RWPE1 (cell line): ENCODE measurements around the gene MAGEA3.
"Not testable (repeated sequence)": the region's sequence is repeated elsewhere in the genome, so short reads cannot be mapped to it uniquely, and the experiment has no call there.

Experiments used
- CTCF ChIA-PET: fragments of 350-600 bp; sonication (Branson Sonifier 250); formaldehyde crosslinking; extraction: SDS; loops from one replicate; lab custom pipeline; 2021; lab: Yijun Ruan, JAX
- POLR2A ChIA-PET: fragments of 400-600 bp; formaldehyde crosslinking; extraction: SDS; loops from one replicate; lab custom pipeline; 2020; ENCODE audit warnings: antibody characterized with exemption; ENCODE audit not compliant: low non-redundant PET; lab: Yijun Ruan, JAX
- DNase-seq: peaks from one replicate; pipeline ENCODE4 v3.0.0; 2012; ENCODE audit warnings: low spot score
- H3K27ac ChIP-seq: fragments of 450-650 bp; 2 replicates; pipeline ENCODE4 v1.5.1; 2017
- TF ChIP-seq, protein P1 (sequence below): fragments of 450-650 bp; conservative IDR thresholded peaks from 2 replicates; pipeline ENCODE4 v1.5.1; 2017; ENCODE audit warnings: low read depth, mild to moderate bottlenecking

MAGEA3 gene

DNA sequence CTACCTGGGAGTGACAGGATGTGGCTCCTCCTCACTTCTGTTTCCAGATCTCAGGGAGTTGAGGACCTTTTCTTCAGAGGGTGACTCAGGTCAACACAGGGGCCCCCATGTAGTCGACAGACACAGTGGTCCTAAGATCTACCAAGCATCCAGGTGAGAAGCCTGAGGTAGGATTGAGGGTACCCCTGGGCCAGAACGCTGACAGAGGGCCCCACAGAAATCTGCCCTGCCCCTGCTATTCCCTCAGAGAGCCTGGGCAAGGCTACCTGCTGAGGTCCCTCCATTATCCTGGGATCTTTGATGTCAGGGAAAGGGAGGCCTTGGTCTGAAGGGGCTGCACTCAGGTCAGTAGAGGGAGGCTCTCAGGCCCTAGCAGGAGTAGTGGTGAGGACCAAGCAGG lies 36.5 kb downstream of the MAGEA3 start:
- CTCF ChIA-PET, result no interaction called here
- TF ChIP-seq, protein P1, sequence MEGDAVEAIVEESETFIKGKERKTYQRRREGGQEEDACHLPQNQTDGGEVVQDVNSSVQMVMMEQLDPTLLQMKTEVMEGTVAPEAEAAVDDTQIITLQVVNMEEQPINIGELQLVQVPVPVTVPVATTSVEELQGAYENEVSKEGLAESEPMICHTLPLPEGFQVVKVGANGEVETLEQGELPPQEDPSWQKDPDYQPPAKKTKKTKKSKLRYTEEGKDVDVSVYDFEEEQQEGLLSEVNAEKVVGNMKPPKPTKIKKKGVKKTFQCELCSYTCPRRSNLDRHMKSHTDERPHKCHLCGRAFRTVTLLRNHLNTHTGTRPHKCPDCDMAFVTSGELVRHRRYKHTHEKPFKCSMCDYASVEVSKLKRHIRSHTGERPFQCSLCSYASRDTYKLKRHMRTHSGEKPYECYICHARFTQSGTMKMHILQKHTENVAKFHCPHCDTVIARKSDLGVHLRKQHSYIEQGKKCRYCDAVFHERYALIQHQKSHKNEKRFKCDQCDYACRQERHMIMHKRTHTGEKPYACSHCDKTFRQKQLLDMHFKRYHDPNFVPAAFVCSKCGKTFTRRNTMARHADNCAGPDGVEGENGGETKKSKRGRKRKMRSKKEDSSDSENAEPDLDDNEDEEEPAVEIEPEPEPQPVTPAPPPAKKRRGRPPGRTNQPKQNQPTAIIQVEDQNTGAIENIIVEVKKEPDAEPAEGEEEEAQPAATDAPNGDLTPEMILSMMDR, result no peak

DNA sequence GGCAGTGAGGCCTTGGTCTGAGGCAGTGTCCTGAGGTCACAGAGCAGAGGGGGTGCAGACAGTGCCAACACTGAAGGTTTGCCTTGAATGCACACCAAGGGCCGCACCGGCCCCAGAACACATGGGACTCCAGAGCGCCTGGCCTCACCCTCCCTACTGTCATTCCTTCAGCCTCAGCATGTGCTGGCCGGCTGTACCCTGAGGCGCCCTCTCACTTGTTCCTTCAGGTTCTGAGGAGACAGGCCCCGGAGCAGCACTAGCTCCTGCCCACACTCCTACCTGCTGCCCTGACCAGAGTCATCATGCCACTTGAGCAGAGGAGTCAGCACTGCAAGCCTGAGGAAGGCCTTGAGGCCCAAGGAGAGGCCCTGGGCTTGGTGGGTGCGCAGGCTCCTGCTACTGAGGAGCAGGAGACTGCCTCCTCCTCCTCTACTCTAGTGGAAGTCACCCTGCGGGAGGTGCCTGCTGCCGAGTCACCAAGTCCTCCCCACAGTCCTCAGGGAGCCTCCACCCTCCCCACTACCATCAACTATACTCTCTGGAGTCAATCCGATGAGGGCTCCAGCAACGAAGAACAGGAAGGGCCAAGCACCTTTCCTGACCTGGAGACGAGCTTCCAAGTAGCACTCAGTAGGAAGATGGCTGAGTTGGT lies 37.4 kb downstream of the MAGEA3 start:
- no peak for DNase-seq
- POLR2A ChIA-PET, result no interaction called here
- CTCF ChIA-PET, result no interaction called here
- TF ChIP-seq, protein P1, result no peak
- no peak overlapping the region for H3K27ac ChIP-seq

More for the DNA sequence above, 36.5 kb downstream of the MAGEA3 start:
- POLR2A ChIA-PET, result no interaction called here
- H3K27ac ChIP-seq, result no peak overlapping the region
- DNase-seq, result no peak

DNA sequence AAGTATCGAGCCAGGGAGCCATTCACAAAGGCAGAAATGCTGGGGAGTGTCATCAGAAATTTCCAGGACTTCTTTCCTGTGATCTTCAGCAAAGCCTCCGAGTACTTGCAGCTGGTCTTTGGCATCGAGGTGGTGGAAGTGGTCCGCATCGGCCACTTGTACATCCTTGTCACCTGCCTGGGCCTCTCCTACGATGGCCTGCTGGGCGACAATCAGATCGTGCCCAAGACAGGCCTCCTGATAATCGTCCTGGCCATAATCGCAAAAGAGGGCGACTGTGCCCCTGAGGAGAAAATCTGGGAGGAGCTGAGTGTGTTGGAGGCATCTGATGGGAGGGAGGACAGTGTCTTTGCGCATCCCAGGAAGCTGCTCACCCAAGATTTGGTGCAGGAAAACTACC lies 37.9 kb downstream of the MAGEA3 start:
- H3K27ac ChIP-seq, CTCF ChIA-PET, DNase-seq, POLR2A ChIA-PET: not testable (repeated sequence)

DNA sequence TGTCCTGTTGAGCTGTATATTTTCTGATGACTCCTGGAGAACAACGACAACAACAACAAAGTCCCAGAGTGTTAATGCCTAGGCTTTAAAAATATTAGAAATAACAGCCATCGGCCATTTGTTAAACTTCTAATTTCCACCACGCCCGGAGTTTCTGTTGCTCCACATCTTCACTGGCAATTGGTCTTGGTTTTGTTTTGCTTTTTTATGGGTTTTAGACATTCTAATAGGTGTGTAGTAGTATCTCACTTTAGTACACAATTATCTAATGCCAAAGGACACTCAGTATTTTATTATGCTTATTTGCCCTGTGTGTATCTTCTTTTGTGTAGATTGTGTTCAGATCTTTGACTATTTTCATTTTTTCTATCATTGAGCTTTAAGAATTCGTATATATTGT lies 40.0 kb downstream of the MAGEA3 start:
- DNase-seq, result no peak
- CTCF ChIA-PET, result no interaction called here
- POLR2A ChIA-PET, result no interaction called here
- TF ChIP-seq, protein P1, result no peak
- H3K27ac ChIP-seq, result no peak overlapping the region
